ENCODE results near the gene MIPOL1. TPM values are rescaled to one million over a fixed set of nuclear protein-coding genes. Genes with fewer than 3 reads are reported as not detected.

Gene MIPOL1
- total RNA-seq, 4 donors from 2014 or later: 17.0 to 43.4 (median 30.2) TPM

GRCh38 chr14:37590428-37591139 is 392.8 kb downstream of the MIPOL1 start:
- intact Hi-C loops (cut with DNase I): loop anchor here (10.0 kb wide), 1 partner anchor 346 kb away; no protein-coding TSS in a partner anchor

GRCh38 chr14:37591311-37591940 is 393.7 kb downstream of the MIPOL1 start:
- Histone ChIP-seq H3K27ac (no peak overlapping the region), H3K4me3 (replicated peaks in 1 of 3) (no peak overlapping the region), H3K4me1 (peaks cover 18 to 27% of the 10 kb centered on the region in 2 donors), H3K9me3 (no peaks in the 10 kb centered on the region), H3K27me3 (peaks cover 84% of the 10 kb centered on the region), H3K36me3 (no peaks in the 10 kb centered on the region)
- TF ChIP-seq CTCF (IDR thresholded peaks at IDR 0.05): no peak
- WGBS, 2 donors: 7 to 14% methylated on average over 13 to 37 of the region's 45 CpGs
- intact Hi-C loops (cut with DNase I): loop anchor here (10.0 kb wide), 1 partner anchor 347 kb away; no protein-coding TSS in a partner anchor
- DNase-seq: no peak

More at GRCh38 chr14:37590428-37591139, 392.8 kb downstream of the MIPOL1 start:
- no peak for DNase-seq
- TF ChIP-seq POLR2A (IDR thresholded peaks at IDR 0.05): no peak
- no peak for TF ChIP-seq CTCF (IDR thresholded peaks at IDR 0.05)
- Histone ChIP-seq H3K9me3 (no peaks in the 10 kb centered on the region), H3K4me1 (peaks cover 11 to 19% of the 10 kb centered on the region in 2 donors), H3K36me3 (no peaks in the 10 kb centered on the region), H3K27me3 (peaks cover 84% of the 10 kb centered on the region), H3K4me3 (replicated peaks in 1 of 3) (no peak overlapping the region), H3K27ac (no peak overlapping the region)
- WGBS, 2 donors: 40 to 50% methylated on average over 4 of the region's 4 CpGs

GRCh38 chr14:37591941-37592481 is 394.3 kb downstream of the MIPOL1 start:
- DNase-seq: no peak
- Histone ChIP-seq H3K9me3 (no peaks in the 10 kb centered on the region), H3K4me1 (peaks cover 18 to 27% of the 10 kb centered on the region in 2 donors), H3K27ac (no peak overlapping the region), H3K4me3 (replicated peaks in 1 of 3) (no peak overlapping the region), H3K27me3 (peaks cover 84% of the 10 kb centered on the region), H3K36me3 (no peaks in the 10 kb centered on the region)
- intact Hi-C loops (cut with DNase I): loop anchor here (10.0 kb wide), 1 partner anchor 347 kb away; no protein-coding TSS in a partner anchor
- no peak for TF ChIP-seq CTCF (IDR thresholded peaks at IDR 0.05)
- no peak for TF ChIP-seq POLR2A (IDR thresholded peaks at IDR 0.05)
- WGBS, 2 donors: 17% methylated on average over 11 to 39 of the region's 58 CpGs

- Histone ChIP-seq H3K4me3 (replicated peaks in 1 of 3) (no peak overlapping the region), H3K9me3 (no peaks in the 10 kb centered on the region), H3K36me3 (no peaks in the 10 kb centered on the region), H3K27me3 (peaks cover 84% of the 10 kb centered on the region), H3K27ac (no peak overlapping the region), H3K4me1 (peaks cover 18 to 27% of the 10 kb centered on the region in 2 donors)
- intact Hi-C loops (cut with DNase I): loop anchor here (10.0 kb wide), 1 partner anchor 348 kb away; no protein-coding TSS in a partner anchor
- 8 to 23% methylated on average over 24 to 34 of the region's 42 CpGs for WGBS, 2 donors
- DNase-seq: no peak
- TF ChIP-seq POLR2A (IDR thresholded peaks at IDR 0.05) (no peak), CTCF (IDR thresholded peaks at IDR 0.05) (no peak)
These were observed 395.0 kb downstream of the MIPOL1 start for GRCh38 chr14:37592482-37593408.
